ENCODE measurements around the gene CMSS1.

The CMSS1 gene

DNA sequence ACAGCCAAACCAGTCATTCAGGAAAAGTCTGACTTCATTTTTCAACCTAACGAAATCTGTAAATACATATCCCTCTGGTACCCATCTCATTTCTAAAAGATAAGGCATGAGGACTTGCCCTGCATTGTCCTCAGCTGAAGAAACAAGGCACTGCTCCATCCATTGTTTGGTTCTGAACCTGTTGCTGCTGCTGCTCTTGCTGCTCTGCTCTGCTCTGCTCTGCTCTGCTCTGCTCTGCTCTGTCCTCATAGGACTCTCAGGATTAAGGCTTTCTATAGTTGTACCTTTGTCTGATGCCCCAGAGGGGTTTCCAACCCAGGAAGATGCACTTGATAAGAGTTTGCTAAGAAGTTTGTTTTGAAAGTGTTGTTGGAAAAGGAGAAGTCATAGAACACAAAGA lies 38.2 kb downstream of the CMSS1 start:
- no peak for DNase-seq

DNA sequence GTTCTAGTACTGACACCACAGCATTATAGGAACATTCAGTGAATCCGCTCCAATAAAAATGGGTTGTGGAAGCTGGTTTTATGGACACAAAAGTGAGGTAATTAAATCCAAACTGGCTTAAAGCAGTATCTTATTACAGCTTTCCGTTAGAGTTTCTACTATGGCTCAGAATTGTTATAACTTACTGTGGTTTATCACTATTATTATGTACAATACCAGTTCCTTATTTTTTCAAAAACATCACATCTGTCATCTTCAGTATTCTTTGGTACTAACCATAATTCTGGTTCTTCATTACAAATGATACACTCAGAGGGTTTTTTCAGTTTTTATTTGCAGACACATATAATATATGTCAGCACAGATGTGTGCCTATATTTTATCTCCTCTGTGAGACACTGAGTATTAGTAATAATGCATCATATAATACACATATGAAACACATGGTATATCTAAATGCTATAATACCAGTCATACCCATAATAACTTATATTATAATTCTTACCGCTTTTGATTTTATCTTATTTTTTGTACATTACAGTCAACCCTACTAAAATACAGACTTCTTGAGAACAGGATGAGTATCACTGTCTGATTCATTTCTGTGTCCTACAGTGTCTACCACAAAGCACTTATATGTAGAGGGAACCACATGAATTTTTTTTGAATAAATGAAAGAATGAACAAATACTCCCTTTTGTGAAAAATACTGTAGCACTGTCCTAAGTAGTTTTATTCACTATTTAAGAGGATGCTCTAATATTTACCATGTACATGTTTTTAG lies 39.0 kb downstream of the CMSS1 start:
- no peak for DNase-seq

DNA sequence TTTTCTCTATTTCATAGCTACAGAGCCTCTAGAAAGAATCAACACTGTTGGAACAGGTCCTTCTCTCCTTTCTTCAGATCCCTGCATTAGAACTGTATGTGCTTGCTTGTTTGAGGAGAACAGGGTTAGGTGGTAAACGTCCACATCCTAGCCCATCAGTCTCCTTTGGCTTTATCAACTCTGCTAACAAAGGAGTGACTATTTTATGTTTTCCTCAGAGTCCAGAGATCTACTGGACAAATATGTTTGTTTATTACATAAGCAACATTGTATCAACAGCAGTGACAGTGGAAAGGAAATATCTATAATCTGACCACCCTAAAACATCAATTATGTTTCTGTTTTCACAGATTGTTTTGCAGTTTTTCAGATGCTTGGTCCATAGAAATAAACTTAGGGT lies 39.6 kb downstream of the CMSS1 start:
- no peak for DNase-seq

DNA sequence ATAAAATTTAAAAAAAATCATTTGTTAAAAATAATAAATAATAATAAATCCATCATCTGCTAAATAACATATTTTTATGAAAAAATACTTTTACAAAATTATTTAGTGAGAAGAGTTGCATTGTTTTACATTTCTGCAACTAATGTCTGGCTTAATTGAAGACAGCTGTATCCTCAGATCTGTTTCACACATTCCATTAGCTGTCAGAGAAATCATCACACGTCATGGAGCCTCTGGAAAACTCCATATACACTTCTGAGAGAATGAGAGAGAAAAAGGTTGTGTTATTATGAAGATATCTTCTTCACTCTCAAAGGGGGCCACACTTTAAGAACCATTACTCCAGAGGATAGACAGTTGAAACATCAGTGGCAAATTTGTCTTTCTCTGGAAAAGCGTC lies 40.8 kb downstream of the CMSS1 start:
- no peak for DNase-seq

DNA sequence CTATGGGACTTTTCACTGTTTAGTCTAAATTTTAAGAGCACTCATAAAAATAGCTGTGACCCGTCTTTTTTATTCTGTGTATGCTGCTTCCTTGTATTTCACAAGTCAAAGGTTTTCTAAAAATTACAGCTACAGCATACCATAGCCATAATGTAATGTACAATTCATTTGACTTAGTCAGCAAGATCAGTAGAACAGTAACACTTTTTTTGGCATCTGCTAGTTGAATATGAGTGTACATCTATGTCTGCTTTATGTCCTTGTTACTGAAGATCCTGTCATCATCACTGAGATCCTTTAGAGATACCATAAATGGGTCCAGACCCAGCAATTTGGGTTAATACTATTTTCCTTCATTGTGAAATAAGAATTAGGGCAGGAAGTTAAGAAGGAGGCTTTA lies 42.2 kb downstream of the CMSS1 start:
- DNase-seq: no peak

DNA sequence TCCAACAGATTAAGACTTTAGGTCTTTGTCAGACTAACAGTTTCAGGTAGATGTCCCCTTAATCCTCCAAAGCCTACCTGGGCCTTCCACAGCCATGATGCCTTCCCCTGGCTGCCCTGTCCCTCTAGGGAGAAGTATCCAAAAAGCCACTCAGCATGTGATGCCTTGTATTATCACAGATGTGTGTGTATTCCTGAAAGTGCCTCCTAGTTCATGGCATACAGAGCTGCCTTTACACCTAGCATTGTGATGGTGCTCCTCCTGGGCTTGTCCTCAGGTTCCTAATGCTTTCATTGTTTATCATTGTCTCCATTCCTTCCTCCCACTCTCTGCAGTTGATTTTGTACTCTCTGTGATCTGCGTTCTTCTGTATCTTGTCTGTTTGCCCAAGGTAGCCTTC lies 43.6 kb downstream of the CMSS1 start:
- DNase-seq: no peak

DNA sequence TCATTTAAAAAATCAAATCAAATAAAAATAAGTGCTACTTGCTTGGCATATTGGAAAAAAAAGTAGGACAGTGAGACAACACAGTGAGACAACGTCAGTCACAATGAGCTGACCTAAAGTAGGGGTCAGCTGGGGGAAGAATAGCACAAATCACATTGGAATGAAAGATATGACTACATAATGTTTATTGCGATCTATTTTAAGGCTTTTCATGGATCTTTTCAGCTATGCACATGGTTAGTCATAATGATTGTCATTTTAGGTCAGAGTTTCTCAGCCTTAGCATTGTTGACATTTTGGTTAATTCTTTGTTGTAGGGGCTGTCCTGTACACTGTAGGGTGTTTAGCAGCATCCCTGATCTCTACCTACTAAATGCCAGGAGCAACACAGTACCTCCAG lies 44.5 kb downstream of the CMSS1 start:
- no peak for DNase-seq

DNA sequence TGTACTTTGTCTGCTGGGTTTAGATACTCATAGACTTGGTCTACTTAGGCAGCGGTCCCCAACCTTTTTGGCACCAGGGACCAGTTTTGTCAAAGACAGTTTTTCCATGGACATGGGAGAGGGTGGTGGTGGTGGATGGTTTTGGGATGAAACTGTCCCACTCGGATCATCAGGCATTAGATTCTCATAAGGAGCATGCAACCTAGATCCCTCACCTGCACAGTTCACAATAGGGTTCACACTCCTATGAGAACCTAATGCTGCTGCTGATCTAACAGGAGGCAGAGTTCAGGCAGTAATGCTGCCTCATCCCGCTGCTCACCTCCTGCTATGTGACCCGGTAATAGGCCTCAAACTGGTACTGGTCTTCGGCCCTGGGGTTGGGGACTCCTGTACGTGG lies 45.3 kb downstream of the CMSS1 start:
- no peak for DNase-seq

DNA sequence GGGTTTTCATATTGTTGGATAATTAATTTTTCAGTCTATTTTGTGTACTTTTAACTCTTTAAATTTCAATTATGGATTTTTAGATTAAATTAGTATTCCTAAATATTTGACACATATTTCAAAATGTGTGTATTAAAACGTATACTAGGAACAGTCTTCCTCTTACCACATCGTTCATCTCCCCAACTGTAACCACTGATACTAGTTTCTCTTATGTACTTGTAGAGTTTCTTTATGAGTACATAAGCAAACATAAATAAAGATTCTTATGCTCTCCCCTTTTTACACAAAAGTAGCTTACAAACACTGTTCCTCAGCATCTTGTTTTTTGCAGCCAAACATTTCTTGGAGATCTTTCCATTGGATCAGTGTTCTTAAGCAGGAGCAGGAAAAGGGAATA lies 45.9 kb downstream of the CMSS1 start:
- DNase-seq: no peak

DNA sequence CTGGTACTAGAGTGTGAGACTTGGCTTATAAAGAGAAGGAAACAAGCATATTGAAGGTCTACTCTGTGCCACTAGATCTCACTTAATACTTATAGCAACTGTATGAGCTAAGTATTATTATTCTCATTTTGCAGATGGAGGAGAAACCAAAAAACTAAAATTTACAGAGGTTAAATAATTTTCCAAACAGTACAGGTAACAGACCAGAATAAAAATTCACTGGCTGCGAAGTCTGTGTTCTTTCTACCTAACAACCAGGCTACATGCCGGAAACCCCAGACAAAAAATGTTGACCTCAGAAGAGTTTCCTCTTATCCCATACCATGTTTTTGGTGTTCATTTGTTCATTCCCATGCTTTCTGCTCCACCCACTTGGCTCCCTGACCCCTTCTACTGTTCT lies 46.6 kb downstream of the CMSS1 start:
- no peak for DNase-seq

DNA sequence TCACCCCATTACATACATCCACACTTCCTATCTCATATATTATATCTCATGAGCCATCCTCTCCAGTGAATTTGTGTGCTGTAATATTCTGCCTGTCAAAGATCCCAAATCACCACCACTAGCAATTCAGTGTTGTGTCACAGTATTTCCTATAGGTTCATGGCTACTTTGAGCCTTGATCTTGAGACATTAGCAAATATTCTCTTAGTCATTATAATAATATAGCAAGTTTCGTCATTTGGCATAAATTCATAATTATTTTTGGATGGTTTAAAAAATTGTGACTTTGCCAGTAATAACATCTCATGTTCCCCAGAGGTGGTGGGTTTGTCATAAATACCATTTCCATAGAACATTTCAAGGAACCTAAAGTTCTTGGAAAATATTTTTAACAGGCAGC lies 47.7 kb downstream of the CMSS1 start:
- no peak for DNase-seq

DNA sequence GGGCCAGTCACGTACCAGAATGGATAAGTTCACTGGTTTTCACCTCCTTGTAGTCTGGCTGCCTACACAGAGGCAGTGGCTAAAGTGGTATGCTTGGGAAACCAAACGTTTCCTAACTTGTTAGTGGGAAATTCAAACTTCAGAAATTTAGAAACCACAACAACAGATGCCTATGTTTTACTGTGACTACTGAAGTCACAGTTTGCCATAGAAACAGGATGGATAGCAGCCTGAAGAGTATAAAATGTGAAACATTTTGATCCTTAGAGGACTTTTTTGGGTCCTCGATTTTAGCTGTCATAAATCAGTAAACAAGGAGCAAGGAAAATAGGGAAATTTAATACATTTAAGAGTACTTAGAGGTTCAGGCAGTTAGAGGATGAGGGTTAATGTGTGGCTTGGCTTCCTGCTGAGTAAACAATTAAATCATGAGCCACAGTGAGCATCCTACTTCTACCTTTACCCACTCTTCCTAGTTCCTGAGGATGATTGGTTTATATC lies 48.6 kb downstream of the CMSS1 start:
- no peak for DNase-seq

DNA sequence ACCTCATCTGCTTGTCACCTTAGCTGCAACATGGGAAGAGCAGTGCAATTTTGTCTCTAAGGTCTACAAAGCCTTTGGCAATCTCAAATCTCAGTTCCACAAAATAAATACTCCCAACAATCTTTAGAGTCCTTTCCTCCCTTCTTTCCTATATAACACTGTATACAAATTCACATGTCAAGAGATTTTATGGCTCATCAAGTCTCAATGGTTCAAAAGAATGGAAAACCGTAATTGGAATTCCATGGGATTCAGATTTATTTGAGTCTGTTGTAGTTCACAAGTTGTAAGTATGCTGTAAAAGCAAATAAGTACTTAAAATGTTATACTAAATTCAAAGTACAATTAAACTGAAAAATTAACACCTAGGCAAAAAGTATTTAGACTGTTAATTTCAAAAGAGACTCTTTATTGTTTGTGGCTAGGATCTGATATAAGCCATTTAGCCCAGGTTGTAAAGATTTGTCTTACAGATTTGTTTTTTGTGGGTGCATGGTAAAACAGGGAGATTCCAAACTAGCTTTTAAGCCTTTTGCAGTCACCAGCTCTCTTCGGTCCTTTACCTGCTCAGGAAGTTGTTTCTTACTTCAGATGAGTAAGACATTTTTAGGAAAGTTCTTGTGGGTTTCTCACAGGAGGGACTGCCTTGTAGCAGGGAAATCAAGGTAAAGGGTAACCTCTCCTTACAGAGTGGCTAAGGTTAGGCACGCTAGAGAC lies 50.1 kb downstream of the CMSS1 start:
- no peak for DNase-seq

DNA sequence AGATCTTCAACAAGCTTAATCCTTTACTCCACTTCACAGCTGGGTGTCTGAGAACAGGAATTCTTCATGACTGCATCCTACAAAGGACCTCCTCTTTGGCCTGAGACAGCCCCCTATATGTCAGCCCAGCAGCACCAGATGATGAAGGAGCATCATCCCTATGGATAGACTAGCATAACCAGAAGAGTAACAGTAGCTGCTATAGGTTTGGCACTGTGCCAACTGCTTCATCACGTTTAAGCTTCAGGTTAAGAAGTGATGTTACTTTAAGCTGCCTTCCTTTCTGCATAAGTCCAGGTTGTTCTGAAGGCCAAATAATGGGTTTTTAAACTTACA lies 50.6 kb downstream of the CMSS1 start:
- no peak for DNase-seq

DNA sequence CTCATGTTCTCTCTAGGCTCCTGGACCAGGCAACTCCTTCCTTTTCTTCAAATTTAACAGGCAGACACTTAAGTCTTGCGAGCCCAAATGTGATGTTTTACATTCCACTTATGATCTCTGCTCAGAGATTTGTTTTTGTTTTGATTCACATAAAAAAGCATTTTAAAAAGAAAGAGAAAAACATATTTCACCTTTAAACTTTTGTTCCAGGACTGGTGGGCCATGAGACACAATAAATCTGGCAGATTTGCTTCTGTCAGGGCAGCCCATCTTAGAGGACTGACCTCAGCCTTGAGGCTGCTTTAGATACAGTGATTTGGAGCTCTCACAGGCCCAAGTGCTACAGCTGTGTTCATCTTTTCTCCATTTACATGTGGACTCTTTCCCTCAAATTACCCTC lies 52.0 kb downstream of the CMSS1 start:
- no peak for DNase-seq

DNA sequence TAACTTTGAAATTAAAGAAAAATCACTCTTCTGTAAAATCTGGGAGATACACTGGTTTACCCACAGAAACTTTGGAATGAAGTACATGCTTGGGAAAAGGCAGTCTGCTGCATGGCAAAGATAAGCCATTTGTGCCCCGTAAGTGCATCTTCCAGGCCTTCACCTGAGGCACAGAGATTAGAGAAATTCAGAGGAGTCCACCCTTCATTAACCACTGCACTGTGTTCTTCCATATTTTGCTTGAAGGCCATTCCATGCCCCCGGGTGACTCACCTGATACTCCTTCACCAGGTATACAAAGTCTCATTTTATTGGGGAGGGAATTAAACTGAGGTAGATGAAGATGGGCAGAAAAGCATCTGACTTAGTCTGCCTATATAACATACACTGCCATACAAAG lies 53.0 kb downstream of the CMSS1 start:
- no peak for DNase-seq

DNA sequence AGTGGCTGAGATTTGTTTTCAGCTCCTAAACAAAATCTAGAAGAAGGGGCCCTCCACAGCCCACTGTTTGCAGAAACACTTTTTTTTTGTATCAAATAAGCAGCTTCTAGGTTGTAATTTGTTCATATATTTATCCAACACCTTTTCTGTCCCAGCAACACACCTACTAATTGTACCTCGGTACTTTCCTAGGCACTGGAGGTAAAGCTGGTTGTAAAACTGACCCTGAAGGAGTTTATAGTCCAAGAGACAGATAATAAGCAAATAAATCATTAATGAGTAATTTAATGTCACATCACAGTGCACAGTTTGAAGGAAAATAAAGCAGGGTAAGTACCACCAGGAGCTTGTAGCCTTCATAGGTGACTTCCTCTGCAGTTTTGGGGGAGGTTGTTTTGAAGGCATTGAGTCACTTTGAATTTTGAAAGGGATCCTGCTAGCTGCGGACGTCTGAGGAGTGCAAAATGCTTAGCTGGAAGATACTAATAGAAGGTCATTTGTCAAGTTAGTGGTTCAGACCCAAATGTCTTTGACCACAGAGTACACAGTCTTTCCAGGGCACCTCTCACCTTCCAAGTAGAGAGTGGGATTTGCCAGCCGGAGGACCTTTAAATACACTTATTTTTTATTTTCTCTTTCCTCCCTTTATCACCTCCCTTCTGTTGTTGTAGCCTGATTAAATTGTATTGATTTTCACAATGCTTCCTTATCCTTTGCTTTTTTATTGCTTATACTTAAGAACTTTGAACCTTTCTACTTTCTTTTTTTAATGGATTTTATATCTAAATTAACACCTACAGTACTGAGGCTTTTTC lies 53.8 kb downstream of the CMSS1 start:
- no peak for DNase-seq

DNA sequence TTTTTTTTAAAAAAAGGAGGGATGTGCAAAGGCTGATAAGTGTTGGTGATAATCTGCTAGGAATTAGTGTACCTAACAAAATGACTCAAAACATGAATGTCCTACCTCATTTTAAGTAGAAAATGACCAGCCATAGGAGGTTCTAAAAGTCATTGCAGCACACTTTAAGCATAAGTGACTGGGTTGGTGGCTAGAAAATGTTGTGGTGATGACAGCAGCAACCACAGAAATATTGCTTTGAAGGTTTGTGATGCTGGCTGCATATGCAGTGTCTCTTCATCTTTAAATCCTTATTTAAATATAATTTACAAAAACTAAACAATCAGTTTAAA lies 55.2 kb downstream of the CMSS1 start:
- DNase-seq: no peak

DNA sequence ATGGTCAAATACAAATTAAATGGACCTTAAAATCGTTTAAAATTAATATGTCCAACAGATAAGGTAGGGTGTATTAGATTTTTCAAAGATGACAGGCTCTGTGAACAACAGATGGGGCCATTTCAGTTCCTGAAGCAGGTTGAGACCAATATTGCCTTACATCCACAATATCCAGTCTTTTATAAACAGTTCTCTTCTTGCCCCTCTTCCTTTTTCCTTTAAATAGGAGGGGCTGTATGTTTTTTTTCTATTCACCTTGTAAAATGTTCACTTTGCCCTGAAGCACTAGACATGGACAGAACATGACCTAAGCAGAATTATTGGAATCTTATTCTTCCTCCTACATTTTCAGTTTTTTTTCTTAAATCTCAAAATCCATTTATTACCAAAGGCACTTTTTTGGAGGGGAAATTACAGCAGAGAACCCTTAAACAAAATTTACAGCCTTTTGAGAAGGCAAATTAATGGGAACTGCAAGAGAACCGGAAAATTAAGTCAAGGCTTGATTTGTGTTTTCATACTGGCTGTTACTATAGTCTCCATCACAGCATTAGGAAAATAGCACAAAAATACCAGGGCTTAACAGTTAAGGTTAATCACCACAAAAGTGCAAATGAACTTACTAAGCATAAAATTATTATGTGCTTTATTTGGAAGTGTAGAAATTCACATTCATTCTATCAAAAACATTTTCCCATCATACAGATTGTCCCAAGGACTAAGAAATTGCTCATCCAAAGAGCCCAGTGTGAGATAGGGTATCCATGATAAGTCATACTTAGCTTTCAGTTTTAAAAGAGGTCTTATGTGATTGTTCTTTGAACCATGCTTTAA lies 55.8 kb downstream of the CMSS1 start:
- no peak for DNase-seq

DNA sequence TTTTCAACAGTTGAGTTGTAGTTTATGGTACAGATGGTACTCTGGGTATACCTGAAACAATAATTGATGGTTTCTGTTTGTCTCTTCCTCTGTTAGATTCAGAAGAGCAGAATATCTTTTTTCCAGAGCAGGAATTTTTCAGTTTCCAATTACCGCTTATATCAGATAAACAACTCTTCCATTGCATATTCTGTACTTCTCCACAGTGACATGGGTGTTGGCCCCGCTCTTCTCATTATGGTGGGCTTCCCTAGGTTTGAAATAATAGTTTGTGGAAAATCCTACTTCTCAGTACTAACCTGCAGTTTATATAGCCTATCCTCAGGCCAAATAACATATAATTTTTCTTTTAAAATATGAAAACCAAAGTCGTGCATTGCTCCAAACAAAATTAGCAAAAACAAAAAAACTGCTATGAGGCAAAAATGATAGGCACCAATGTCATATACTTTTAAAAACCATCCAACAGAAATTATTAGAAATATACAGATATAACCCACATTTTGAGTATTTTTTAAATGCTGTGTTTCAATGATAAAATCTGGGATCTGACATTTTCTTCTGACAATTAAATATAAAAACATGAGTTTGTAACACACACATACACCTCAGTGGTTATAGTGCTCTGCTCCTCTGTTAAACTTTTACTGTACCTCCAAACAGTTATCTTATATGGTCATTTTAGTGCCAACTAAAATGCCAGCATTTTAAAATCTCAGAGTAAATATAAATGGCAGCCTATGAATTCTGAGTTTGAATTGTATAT lies 56.8 kb downstream of the CMSS1 start:
- DNase-seq: no peak

DNA sequence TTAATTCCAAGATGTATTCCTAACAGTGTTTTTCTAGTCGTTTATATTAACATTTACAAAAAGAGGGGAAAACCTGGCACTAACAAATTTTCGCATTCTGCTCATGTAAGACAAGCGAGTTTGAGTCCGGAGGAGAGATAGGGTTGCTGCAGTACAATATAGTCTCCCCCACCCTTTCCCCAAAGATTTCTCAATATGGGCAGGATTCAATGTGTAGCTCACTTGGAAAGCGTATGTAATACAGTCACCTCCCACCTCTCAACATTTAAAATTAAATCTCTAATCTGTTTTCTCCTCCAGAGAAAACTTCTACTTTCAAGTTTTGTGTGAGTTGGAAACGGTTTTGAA lies 57.9 kb downstream of the CMSS1 start:
- DNase-seq: no peak

Data from GOT3 (cell line).